Measurements from ENCODE around the gene STARD13.

Gene STARD13

DNA sequence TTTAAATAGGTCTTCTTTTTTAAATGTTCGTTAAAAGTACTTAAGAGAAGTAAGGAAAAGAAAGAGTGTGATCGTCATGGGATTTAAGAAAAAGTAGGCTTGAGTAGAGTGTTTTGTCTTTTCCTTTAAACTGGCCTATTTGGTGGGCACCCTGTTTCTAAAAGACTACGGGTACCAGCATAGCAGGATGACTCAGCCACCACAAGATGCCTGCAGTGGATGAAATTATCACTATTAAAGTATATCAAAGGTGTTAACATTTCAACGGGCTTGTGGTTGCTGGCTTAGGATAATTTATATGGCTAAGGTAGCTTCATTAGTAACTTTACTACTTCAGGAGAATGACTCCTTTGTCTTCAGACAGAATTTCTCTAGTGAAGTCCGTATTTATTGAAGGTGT lies 112.6 kb downstream of the STARD13 start:
- Histone ChIP-seq H3K79me2 (ENCODE audit: low read length) (no peaks in the 10 kb centered on the region), H3K4me2 (ENCODE audit: low read depth, low read length) (no peak overlapping the region), H3K4me3 (ENCODE audit: low read length) (no peak overlapping the region), H2AFZ (ENCODE audit: low read length) (no peak overlapping the region), H3K9ac (ENCODE audit: low read length) (no peak overlapping the region), H3K27me3 (replicated peaks; ENCODE audit: insufficient read depth, low read length) (no peaks in the 10 kb centered on the region), H4K20me1 (ENCODE audit: insufficient read depth, low read length) (no peaks in the 10 kb centered on the region), H3K36me3 (replicated peaks; ENCODE audit: insufficient read depth, low read length) (no peaks in the 10 kb centered on the region), H3K4me1 (ENCODE audit: low read length) (no peaks in the 10 kb centered on the region), H3F3A (ENCODE audit: insufficient read depth, low read length) (no peaks in the 10 kb centered on the region), H3K27ac (ENCODE audit: low read length) (no peak overlapping the region), H3K9me2 (replicated peaks; ENCODE audit: insufficient read depth, low read length) (no peaks in the 10 kb centered on the region), H3K9me3 (replicated peaks; ENCODE audit: insufficient read depth, low read length) (no peaks in the 10 kb centered on the region)
- no peak for DNase-seq
- no peak for TF ChIP-seq EZH2 (optimal IDR thresholded peaks at IDR 0.05; ENCODE audit: low read depth, low read length)
- TF ChIP-seq, protein P1, sequence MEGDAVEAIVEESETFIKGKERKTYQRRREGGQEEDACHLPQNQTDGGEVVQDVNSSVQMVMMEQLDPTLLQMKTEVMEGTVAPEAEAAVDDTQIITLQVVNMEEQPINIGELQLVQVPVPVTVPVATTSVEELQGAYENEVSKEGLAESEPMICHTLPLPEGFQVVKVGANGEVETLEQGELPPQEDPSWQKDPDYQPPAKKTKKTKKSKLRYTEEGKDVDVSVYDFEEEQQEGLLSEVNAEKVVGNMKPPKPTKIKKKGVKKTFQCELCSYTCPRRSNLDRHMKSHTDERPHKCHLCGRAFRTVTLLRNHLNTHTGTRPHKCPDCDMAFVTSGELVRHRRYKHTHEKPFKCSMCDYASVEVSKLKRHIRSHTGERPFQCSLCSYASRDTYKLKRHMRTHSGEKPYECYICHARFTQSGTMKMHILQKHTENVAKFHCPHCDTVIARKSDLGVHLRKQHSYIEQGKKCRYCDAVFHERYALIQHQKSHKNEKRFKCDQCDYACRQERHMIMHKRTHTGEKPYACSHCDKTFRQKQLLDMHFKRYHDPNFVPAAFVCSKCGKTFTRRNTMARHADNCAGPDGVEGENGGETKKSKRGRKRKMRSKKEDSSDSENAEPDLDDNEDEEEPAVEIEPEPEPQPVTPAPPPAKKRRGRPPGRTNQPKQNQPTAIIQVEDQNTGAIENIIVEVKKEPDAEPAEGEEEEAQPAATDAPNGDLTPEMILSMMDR (IDR thresholded peaks at IDR 0.05; ENCODE audit: low read length), result no peak
- no peak for TF ChIP-seq EZH2phosphoT487 (IDR thresholded peaks at IDR 0.05; ENCODE audit: low read length)

DNA sequence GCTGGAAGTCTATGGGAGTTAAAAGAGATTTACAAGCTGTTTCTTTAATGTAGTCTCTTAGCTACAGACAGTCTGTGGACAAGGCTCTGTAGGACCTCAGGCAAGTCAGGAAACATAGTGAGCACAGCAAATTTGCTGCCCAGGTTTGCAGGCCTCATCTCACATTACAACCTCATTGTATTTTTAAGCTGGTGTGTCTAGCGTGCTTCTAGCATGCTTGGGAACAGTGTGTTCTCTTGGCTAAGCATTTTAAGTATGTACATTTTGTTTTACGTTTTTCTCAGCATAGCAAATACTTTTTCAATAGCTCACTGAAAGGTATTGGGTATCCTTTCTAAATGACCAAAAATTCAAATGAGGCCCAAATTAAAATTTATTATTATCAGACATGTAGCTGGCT lies 113.2 kb downstream of the STARD13 start:
- no peaks in the 10 kb centered on the region for H4K20me1 ChIP-seq (ENCODE audit: insufficient read depth, low read length)
- no peaks in the 10 kb centered on the region for H3F3A ChIP-seq (ENCODE audit: insufficient read depth, low read length)
- H3K36me3 ChIP-seq (replicated peaks; ENCODE audit: insufficient read depth, low read length), result no peaks in the 10 kb centered on the region
- no peaks in the 10 kb centered on the region for H3K4me1 ChIP-seq (ENCODE audit: low read length)
- no peaks in the 10 kb centered on the region for H3K79me2 ChIP-seq (ENCODE audit: low read length)
- no peak for DNase-seq
- H3K9me2 ChIP-seq (replicated peaks; ENCODE audit: insufficient read depth, low read length), result no peaks in the 10 kb centered on the region
- TF ChIP-seq EZH2 (optimal IDR thresholded peaks at IDR 0.05; ENCODE audit: low read depth, low read length) (no peak), EZH2phosphoT487 (IDR thresholded peaks at IDR 0.05; ENCODE audit: low read length) (no peak)
- TF ChIP-seq, protein P1 (IDR thresholded peaks at IDR 0.05; ENCODE audit: low read length), result no peak
- no peak overlapping the region for H3K27ac ChIP-seq (ENCODE audit: low read length)
- no peak overlapping the region for H3K9ac ChIP-seq (ENCODE audit: low read length)
- H2AFZ ChIP-seq (ENCODE audit: low read length), result no peak overlapping the region
- no peaks in the 10 kb centered on the region for H3K27me3 ChIP-seq (replicated peaks; ENCODE audit: insufficient read depth, low read length)
- no peaks in the 10 kb centered on the region for H3K9me3 ChIP-seq (replicated peaks; ENCODE audit: insufficient read depth, low read length)
- no peak overlapping the region for H3K4me2 ChIP-seq (ENCODE audit: low read depth, low read length)
- H3K4me3 ChIP-seq (ENCODE audit: low read length), result no peak overlapping the region

DNA sequence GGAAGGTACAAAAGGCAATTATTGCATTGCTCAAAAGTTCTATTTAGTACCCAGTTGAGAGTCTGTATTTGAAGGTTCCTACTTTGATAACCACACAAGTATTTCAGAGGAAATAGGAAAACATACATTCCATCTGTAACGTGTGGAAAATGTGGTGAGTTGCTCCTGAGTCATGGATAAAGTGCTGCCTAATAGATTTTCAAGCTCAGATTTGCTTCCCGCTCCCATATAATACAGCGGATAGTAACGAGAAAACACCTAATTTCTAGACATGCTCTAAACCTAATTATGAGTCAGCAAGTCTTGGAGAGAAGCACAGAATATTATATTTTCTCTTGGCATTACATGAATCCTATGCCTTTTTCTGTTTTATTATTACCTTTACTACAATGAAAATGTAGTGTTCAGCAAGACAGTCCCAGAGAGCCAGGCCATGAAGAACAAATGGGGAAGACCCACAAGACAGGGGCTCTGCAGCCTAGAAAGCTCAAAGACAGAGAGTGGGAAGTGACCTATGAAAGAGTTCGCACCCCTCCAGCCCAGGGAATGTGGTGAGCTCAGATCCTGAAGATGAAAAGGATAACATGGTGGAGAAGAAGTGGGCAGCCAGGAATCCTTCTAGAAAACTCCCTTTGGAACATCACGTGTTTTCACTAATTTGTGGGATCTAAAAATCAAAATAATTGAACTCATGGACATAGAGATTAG lies 116.1 kb downstream of the STARD13 start:
- Histone ChIP-seq H3K9me2 (replicated peaks; ENCODE audit: insufficient read depth, low read length) (no peaks in the 10 kb centered on the region), H2AFZ (ENCODE audit: low read length) (no peak overlapping the region), H4K20me1 (ENCODE audit: insufficient read depth, low read length) (no peaks in the 10 kb centered on the region), H3K4me2 (ENCODE audit: low read depth, low read length) (no peak overlapping the region), H3K36me3 (replicated peaks; ENCODE audit: insufficient read depth, low read length) (no peaks in the 10 kb centered on the region), H3K27ac (ENCODE audit: low read length) (no peak overlapping the region), H3K79me2 (ENCODE audit: low read length) (no peaks in the 10 kb centered on the region), H3K27me3 (replicated peaks; ENCODE audit: insufficient read depth, low read length) (no peaks in the 10 kb centered on the region), H3K4me1 (ENCODE audit: low read length) (no peaks in the 10 kb centered on the region), H3F3A (ENCODE audit: insufficient read depth, low read length) (no peaks in the 10 kb centered on the region), H3K9ac (ENCODE audit: low read length) (no peak overlapping the region), H3K4me3 (ENCODE audit: low read length) (no peak overlapping the region), H3K9me3 (replicated peaks; ENCODE audit: insufficient read depth, low read length) (no peaks in the 10 kb centered on the region)
- TF ChIP-seq, protein P1 (IDR thresholded peaks at IDR 0.05; ENCODE audit: low read length), result no peak
- no peak for TF ChIP-seq EZH2 (optimal IDR thresholded peaks at IDR 0.05; ENCODE audit: low read depth, low read length)
- no peak for TF ChIP-seq EZH2phosphoT487 (IDR thresholded peaks at IDR 0.05; ENCODE audit: low read length)
- no peak for DNase-seq

Data from MM.1S (cell line).